Panc1 (cell line): ENCODE results near the gene ABCG1.

ENCODE experiments used
- CTCF ChIP-seq: fragments of 450-650 bp; IDR thresholded peaks from 2 replicates; pipeline ENCODE4 v1.5.1; 2017; ENCODE audit warnings: mild to moderate bottlenecking
- POLR2AphosphoS5 ChIP-seq: IDR thresholded peaks from 2 replicates; pipeline ENCODE4 v1.6.1; 2012; ENCODE audit warnings: mild to moderate bottlenecking, low read depth, low read length, moderate library complexity
- TCF7L2 ChIP-seq: IDR thresholded peaks from 2 replicates; pipeline ENCODE4 v1.6.1; 2011; ENCODE audit warnings: mild to moderate bottlenecking, low read depth, low read length, inconsistent platforms

GRCh38 chr21:42253466-42253865, 34.5 kb downstream of the ABCG1 start:
- no peak for TF ChIP-seq TCF7L2
- no peak for TF ChIP-seq CTCF
- no peak for TF ChIP-seq POLR2AphosphoS5
